HTR-8/SVneo (cell line): Measurements from ENCODE around the gene XPNPEP2.

Experiments used
- DNase-seq: peaks from one replicate; pipeline ENCODE4 v3.0.0; 2011; ENCODE audit warnings: low spot score, mixed read lengths; ENCODE audit not compliant: insufficient read length
- FAIRE-seq: peaks from 2 replicates; lab custom pipeline; 2011; peaks lifted over from hg19 to GRCh38; lab: Jason Lieb, UNC

XPNPEP2 gene

GRCh38 chrX:129791336-129791735 lies 52.6 kb downstream of the XPNPEP2 start:
- FAIRE-seq (no peak), DNase-seq (no peak)

- FAIRE-seq, result no peak
- no peak for DNase-seq
Observed at GRCh38 chrX:129791961-129792570, 53.3 kb downstream of the XPNPEP2 start.

- FAIRE-seq (no peak), DNase-seq (no peak)
Observed at GRCh38 chrX:129792586-129793291, 54.0 kb downstream of the XPNPEP2 start.

GRCh38 chrX:129793604-129794191 lies 54.9 kb downstream of the XPNPEP2 start:
- FAIRE-seq (no peak), DNase-seq (no peak)

- FAIRE-seq (no peak), DNase-seq (no peak)
Observed at GRCh38 chrX:129795584-129795983, 56.8 kb downstream of the XPNPEP2 start.

GRCh38 chrX:129797251-129797906 lies 58.6 kb downstream of the XPNPEP2 start:
- FAIRE-seq (no peak), DNase-seq (no peak)

GRCh38 chrX:129798456-129798855 lies 59.7 kb downstream of the XPNPEP2 start:
- no peak for DNase-seq
- no peak for FAIRE-seq

GRCh38 chrX:129798888-129799287 lies 60.1 kb downstream of the XPNPEP2 start:
- DNase-seq (no peak), FAIRE-seq (no peak)

GRCh38 chrX:129800186-129800585 lies 61.4 kb downstream of the XPNPEP2 start:
- FAIRE-seq (no peak), DNase-seq (no peak)

GRCh38 chrX:129802863-129803262 lies 64.1 kb downstream of the XPNPEP2 start:
- DNase-seq (no peak), FAIRE-seq (no peak)

- FAIRE-seq, result no peak
- no peak for DNase-seq
Observed at GRCh38 chrX:129804806-129805205, 66.0 kb downstream of the XPNPEP2 start.

GRCh38 chrX:129808158-129808828 lies 69.5 kb downstream of the XPNPEP2 start:
- DNase-seq (no peak), FAIRE-seq (no peak)

GRCh38 chrX:129808829-129809796 lies 70.3 kb downstream of the XPNPEP2 start:
- FAIRE-seq (no peak), DNase-seq (no peak)

GRCh38 chrX:129813662-129814368 lies 75.0 kb downstream of the XPNPEP2 start:
- DNase-seq (no peak), FAIRE-seq (no peak)

- FAIRE-seq, result no peak
- DNase-seq, result no peak
Observed at GRCh38 chrX:129818123-129818522, 79.3 kb downstream of the XPNPEP2 start.
